ENCODE data around the gene SLC5A12.

Gene SLC5A12

GRCh38 chr11:26687351-26687750 lies 34.5 kb downstream of the SLC5A12 start:
- H2BK120ac ChIP-seq (ENCODE audit: low read depth, low read length), result no peak overlapping the region
- no peaks in the 10 kb centered on the region for H3K36me3 ChIP-seq (replicated peaks in 1 of 2; ENCODE audit: control insufficient read depth in 2 of 2, insufficient read depth in 2 of 2, low read length in 2 of 2)
- no peak overlapping the region for H2BK12ac ChIP-seq (ENCODE audit: low read length)
- H2AFZ ChIP-seq (ENCODE audit: low read length), result no peak overlapping the region
- H3K4me2 ChIP-seq (ENCODE audit: insufficient read depth, low read length, poor library complexity, severe bottlenecking), result no peak overlapping the region
- H3K14ac ChIP-seq (ENCODE audit: low read length), result no peak overlapping the region
- peaks cover 0 to 3% (median 0%) of the 10 kb centered on the region in 3 experiments for H3K27me3 ChIP-seq (ENCODE audit: control insufficient read depth in 3 of 3, insufficient read depth in 3 of 3, low read depth in 1 of 3, low read length in 3 of 3)
- H2AK5ac ChIP-seq (ENCODE audit: low read depth, low read length), result no peak overlapping the region
- H4K91ac ChIP-seq (ENCODE audit: low read depth, low read length, poor library complexity), result no peak overlapping the region
- no peak overlapping the region for H4K8ac ChIP-seq (ENCODE audit: low read depth, low read length)
- H3K4me1 ChIP-seq (ENCODE audit: control insufficient read depth in 2 of 2, insufficient read depth in 1 of 2, low read depth in 1 of 2, low read length in 2 of 2), result no peaks in the 10 kb centered on the region
- H2BK5ac ChIP-seq (ENCODE audit: low read length), result no peak overlapping the region
- no peak overlapping the region for H3K27ac ChIP-seq (replicated peaks; ENCODE audit: low read length)
- no peak overlapping the region for H3K9ac ChIP-seq (ENCODE audit: low read depth, low read length, poor library complexity)
- no peak overlapping the region for H3K18ac ChIP-seq (ENCODE audit: low read length)
- DNase-seq (ENCODE audit: low spot score), result no peak
- WGBS, 2 donors (ENCODE audit: extremely low coverage in 2 of 2, insufficient read length in 2 of 2, insufficient replicate concordance in 1 of 2), result no CpG with 5 or more reads among the region's 1 CpG
- H2BK15ac ChIP-seq (ENCODE audit: low read length), result no peak overlapping the region
- no peaks in the 10 kb centered on the region for H3K79me1 ChIP-seq (ENCODE audit: low read depth, low read length)
- no peak overlapping the region for H3K4me3 ChIP-seq (ENCODE audit: low read length in 2 of 2)
- no peak overlapping the region for H3K4ac ChIP-seq (ENCODE audit: low read length)
- H3K23ac ChIP-seq (ENCODE audit: low read depth, low read length, poor library complexity), result no peak overlapping the region
- no peaks in the 10 kb centered on the region for H3K9me3 ChIP-seq (replicated peaks in 1 of 2; ENCODE audit: control insufficient read depth in 2 of 2, insufficient read depth in 1 of 2, low read depth in 1 of 2, low read length in 2 of 2)

GRCh38 chr11:26677566-26677965 lies 44.3 kb downstream of the SLC5A12 start:
- Histone ChIP-seq H2BK15ac (ENCODE audit: low read length) (no peak overlapping the region), H3K4me3 (ENCODE audit: low read length in 2 of 2) (no peak overlapping the region), H3K79me1 (ENCODE audit: low read depth, low read length) (no peaks in the 10 kb centered on the region), H3K4me1 (ENCODE audit: control insufficient read depth in 2 of 2, insufficient read depth in 1 of 2, low read depth in 1 of 2, low read length in 2 of 2) (no peaks in the 10 kb centered on the region), H3K14ac (ENCODE audit: low read length) (no peak overlapping the region), H3K27ac (replicated peaks; ENCODE audit: low read length) (no peak overlapping the region), H3K23ac (ENCODE audit: low read depth, low read length, poor library complexity) (no peak overlapping the region), H3K36me3 (replicated peaks in 1 of 2; ENCODE audit: control insufficient read depth in 2 of 2, insufficient read depth in 2 of 2, low read length in 2 of 2) (no peaks in the 10 kb centered on the region), H2BK5ac (ENCODE audit: low read length) (no peak overlapping the region), H4K91ac (ENCODE audit: low read depth, low read length, poor library complexity) (no peak overlapping the region), H2BK12ac (ENCODE audit: low read length) (no peak overlapping the region), H3K27me3 (ENCODE audit: control insufficient read depth in 3 of 3, insufficient read depth in 3 of 3, low read depth in 1 of 3, low read length in 3 of 3) (peaks cover 0 to 2% (median 0%) of the 10 kb centered on the region in 3 experiments), H3K18ac (ENCODE audit: low read length) (no peak overlapping the region), H3K9me3 (replicated peaks in 1 of 2; ENCODE audit: control insufficient read depth in 2 of 2, insufficient read depth in 1 of 2, low read depth in 1 of 2, low read length in 2 of 2) (no peaks in the 10 kb centered on the region), H2AFZ (ENCODE audit: low read length) (no peak overlapping the region), H3K9ac (ENCODE audit: low read depth, low read length, poor library complexity) (no peak overlapping the region), H3K4ac (ENCODE audit: low read length) (no peak overlapping the region), H2BK120ac (ENCODE audit: low read depth, low read length) (no peak overlapping the region), H4K8ac (ENCODE audit: low read depth, low read length) (no peak overlapping the region), H2AK5ac (ENCODE audit: low read depth, low read length) (no peak overlapping the region), H3K4me2 (ENCODE audit: insufficient read depth, low read length, poor library complexity, severe bottlenecking) (no peak overlapping the region)
- DNase-seq (ENCODE audit: low spot score), result no peak

DNA sequence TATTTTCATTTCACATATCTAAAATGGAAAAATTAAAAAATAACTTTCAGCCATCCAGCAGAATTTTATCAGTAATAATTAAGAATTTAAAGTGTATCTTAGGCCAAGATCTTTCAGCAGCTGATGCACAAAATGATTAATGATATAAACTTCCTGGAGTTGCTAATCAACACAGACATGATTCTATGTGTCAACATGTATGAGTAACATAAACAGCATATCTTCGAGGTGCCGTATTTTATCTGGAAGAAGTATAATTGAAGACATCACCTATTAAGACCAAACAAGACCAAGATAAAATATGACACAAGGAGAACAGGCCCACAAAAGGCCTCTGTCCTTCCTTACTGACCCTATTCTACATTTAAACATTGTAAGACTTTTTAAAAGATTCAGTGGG lies 45.2 kb downstream of the SLC5A12 start:
- H3K9me3 ChIP-seq (replicated peaks in 1 of 2; ENCODE audit: control insufficient read depth in 2 of 2, insufficient read depth in 1 of 2, low read depth in 1 of 2, low read length in 2 of 2), result no peaks in the 10 kb centered on the region
- no peak overlapping the region for H3K4me2 ChIP-seq (ENCODE audit: insufficient read depth, low read length, poor library complexity, severe bottlenecking)
- no peaks in the 10 kb centered on the region for H3K79me1 ChIP-seq (ENCODE audit: low read depth, low read length)
- no peak overlapping the region for H3K23ac ChIP-seq (ENCODE audit: low read depth, low read length, poor library complexity)
- H4K91ac ChIP-seq (ENCODE audit: low read depth, low read length, poor library complexity), result no peak overlapping the region
- H3K18ac ChIP-seq (ENCODE audit: low read length), result no peak overlapping the region
- peaks cover 0 to 2% (median 0%) of the 10 kb centered on the region in 3 experiments for H3K27me3 ChIP-seq (ENCODE audit: control insufficient read depth in 3 of 3, insufficient read depth in 3 of 3, low read depth in 1 of 3, low read length in 3 of 3)
- no CpG with 5 or more reads among the region's 2 CpGs for WGBS, 2 donors (ENCODE audit: extremely low coverage in 2 of 2, insufficient read length in 2 of 2, insufficient replicate concordance in 1 of 2)
- H3K4me1 ChIP-seq (ENCODE audit: control insufficient read depth in 2 of 2, insufficient read depth in 1 of 2, low read depth in 1 of 2, low read length in 2 of 2), result no peaks in the 10 kb centered on the region
- H3K27ac ChIP-seq (replicated peaks; ENCODE audit: low read length), result no peak overlapping the region
- H3K36me3 ChIP-seq (replicated peaks in 1 of 2; ENCODE audit: control insufficient read depth in 2 of 2, insufficient read depth in 2 of 2, low read length in 2 of 2), result no peaks in the 10 kb centered on the region
- H2BK15ac ChIP-seq (ENCODE audit: low read length), result no peak overlapping the region
- H2AK5ac ChIP-seq (ENCODE audit: low read depth, low read length), result no peak overlapping the region
- no peak overlapping the region for H2BK5ac ChIP-seq (ENCODE audit: low read length)
- no peak overlapping the region for H3K14ac ChIP-seq (ENCODE audit: low read length)
- no peak overlapping the region for H3K4me3 ChIP-seq (ENCODE audit: low read length in 2 of 2)
- no peak overlapping the region for H2BK12ac ChIP-seq (ENCODE audit: low read length)
- DNase-seq (ENCODE audit: low spot score), result no peak
- no peak overlapping the region for H2AFZ ChIP-seq (ENCODE audit: low read length)
- H3K9ac ChIP-seq (ENCODE audit: low read depth, low read length, poor library complexity), result no peak overlapping the region
- no peak overlapping the region for H3K4ac ChIP-seq (ENCODE audit: low read length)
- no peak overlapping the region for H2BK120ac ChIP-seq (ENCODE audit: low read depth, low read length)
- no peak overlapping the region for H4K8ac ChIP-seq (ENCODE audit: low read depth, low read length)

DNA sequence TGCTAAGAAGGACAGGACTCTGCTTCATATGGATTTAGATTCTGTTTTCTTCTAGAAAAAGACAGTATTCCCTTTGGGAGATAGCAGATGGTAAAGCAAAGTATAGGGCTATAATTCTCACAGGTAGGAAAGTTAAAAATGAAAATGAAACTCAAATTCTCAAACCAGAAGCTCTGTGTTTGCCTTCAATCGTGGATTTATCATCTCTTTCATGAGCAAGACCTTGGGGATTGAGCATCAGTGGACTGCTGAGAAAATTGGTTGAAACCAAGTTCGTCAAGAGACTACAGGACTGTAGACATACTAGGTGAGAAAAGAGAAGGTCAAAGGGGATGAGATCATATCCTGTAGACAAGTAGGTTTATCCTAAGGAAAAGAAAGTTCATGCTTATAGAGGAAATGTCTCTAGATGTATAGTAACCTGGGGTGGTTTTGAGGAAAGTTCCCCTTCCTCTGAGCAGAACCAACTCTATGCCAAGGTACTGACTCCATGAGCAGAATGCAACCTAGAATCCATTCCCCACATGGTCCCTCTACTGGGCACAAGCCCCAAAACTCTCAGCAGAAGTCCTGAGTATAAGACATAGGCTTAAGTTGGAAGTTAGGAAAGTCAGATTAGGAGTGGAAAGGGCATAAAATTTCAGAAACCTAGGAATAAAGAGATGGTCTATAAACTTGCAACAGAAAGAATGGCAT lies 46.5 kb downstream of the SLC5A12 start:
- Histone ChIP-seq H3K23ac (ENCODE audit: low read depth, low read length, poor library complexity) (no peak overlapping the region), H3K36me3 (replicated peaks in 1 of 2; ENCODE audit: control insufficient read depth in 2 of 2, insufficient read depth in 2 of 2, low read length in 2 of 2) (no peaks in the 10 kb centered on the region), H3K4ac (ENCODE audit: low read length) (no peak overlapping the region), H3K4me1 (ENCODE audit: control insufficient read depth in 2 of 2, insufficient read depth in 1 of 2, low read depth in 1 of 2, low read length in 2 of 2) (no peaks in the 10 kb centered on the region), H2AK5ac (ENCODE audit: low read depth, low read length) (no peak overlapping the region), H4K91ac (ENCODE audit: low read depth, low read length, poor library complexity) (no peak overlapping the region), H2BK120ac (ENCODE audit: low read depth, low read length) (no peak overlapping the region), H3K4me2 (ENCODE audit: insufficient read depth, low read length, poor library complexity, severe bottlenecking) (no peak overlapping the region), H2BK5ac (ENCODE audit: low read length) (no peak overlapping the region), H4K8ac (ENCODE audit: low read depth, low read length) (no peak overlapping the region), H3K9me3 (replicated peaks in 1 of 2; ENCODE audit: control insufficient read depth in 2 of 2, insufficient read depth in 1 of 2, low read depth in 1 of 2, low read length in 2 of 2) (peaks cover 0 to 1% of the 10 kb centered on the region in 2 donors), H3K9ac (ENCODE audit: low read depth, low read length, poor library complexity) (no peak overlapping the region), H3K27ac (replicated peaks; ENCODE audit: low read length) (no peak overlapping the region), H3K79me1 (ENCODE audit: low read depth, low read length) (no peaks in the 10 kb centered on the region), H2BK12ac (ENCODE audit: low read length) (no peak overlapping the region), H2AFZ (ENCODE audit: low read length) (no peak overlapping the region), H3K18ac (ENCODE audit: low read length) (no peak overlapping the region), H2BK15ac (ENCODE audit: low read length) (no peak overlapping the region), H3K14ac (ENCODE audit: low read length) (no peak overlapping the region), H3K27me3 (ENCODE audit: control insufficient read depth in 3 of 3, insufficient read depth in 3 of 3, low read depth in 1 of 3, low read length in 3 of 3) (no peaks in the 10 kb centered on the region), H3K4me3 (ENCODE audit: low read length in 2 of 2) (no peak overlapping the region)
- DNase-seq (ENCODE audit: low spot score), result no peak
- no CpG with 5 or more reads among the region's 2 CpGs for WGBS, 2 donors (ENCODE audit: extremely low coverage in 2 of 2, insufficient read length in 2 of 2, insufficient replicate concordance in 1 of 2)

Data from neuronal stem cell (in vitro differentiated cells).